Middle frontal gyrus (tissue), 1 donor: ENCODE results near the gene ABCC6.

Experiments used
- DNase-seq: peaks from one replicate; pipeline ENCODE4 v3.0.0-alpha.2; 2015; ENCODE audit warnings: low spot score; ENCODE audit errors: extremely low spot score

The ABCC6 gene

GRCh38 chr16:16143038-16143763 is 80.1 kb downstream of the ABCC6 start:
- DNase-seq: no peak

GRCh38 chr16:16141784-16142396 is 81.4 kb downstream of the ABCC6 start:
- no peak for DNase-seq

GRCh38 chr16:16141141-16141540 is 82.2 kb downstream of the ABCC6 start:
- no peak for DNase-seq

GRCh38 chr16:16140537-16140936 is 82.8 kb downstream of the ABCC6 start:
- no peak for DNase-seq

- no peak for DNase-seq
Measured at GRCh38 chr16:16139806-16140205, 83.5 kb downstream of the ABCC6 start.

GRCh38 chr16:16139061-16139460 is 84.2 kb downstream of the ABCC6 start:
- no peak for DNase-seq

GRCh38 chr16:16138034-16138635 is 85.2 kb downstream of the ABCC6 start:
- no peak for DNase-seq

GRCh38 chr16:16137110-16137509 is 86.2 kb downstream of the ABCC6 start:
- DNase-seq: no peak

GRCh38 chr16:16136588-16136987 is 86.7 kb downstream of the ABCC6 start:
- no peak for DNase-seq

GRCh38 chr16:16133943-16134604 is 89.2 kb downstream of the ABCC6 start:
- no peak for DNase-seq

- DNase-seq: no peak
Measured at GRCh38 chr16:16131659-16132058, 91.6 kb downstream of the ABCC6 start.

GRCh38 chr16:16131204-16131603 is 92.1 kb downstream of the ABCC6 start:
- no peak for DNase-seq

- peak; percentile 56 for DNase-seq
Measured at GRCh38 chr16:16127469-16128116, 95.7 kb downstream of the ABCC6 start.

- no peak for DNase-seq
Measured at GRCh38 chr16:16126896-16127295, 96.4 kb downstream of the ABCC6 start.

GRCh38 chr16:16124974-16125373 is 98.3 kb downstream of the ABCC6 start:
- no peak for DNase-seq

- no peak for DNase-seq
Measured at GRCh38 chr16:16124438-16124837, 98.9 kb downstream of the ABCC6 start.

- no peak for DNase-seq
Measured at GRCh38 chr16:16122264-16122663, 101.0 kb downstream of the ABCC6 start.

- DNase-seq: no peak
Measured at GRCh38 chr16:16121185-16121727, 102.0 kb downstream of the ABCC6 start.

- DNase-seq: peak; percentile 73
Measured at GRCh38 chr16:16120382-16121184, 102.7 kb downstream of the ABCC6 start.

GRCh38 chr16:16120044-16120381 is 103.3 kb downstream of the ABCC6 start:
- DNase-seq: no peak

- DNase-seq: no peak
Measured at GRCh38 chr16:16118337-16118736, 105.0 kb downstream of the ABCC6 start.
